DMS53 treated with DMSO at 0.1 percent for 48 hours (cell line): ENCODE measurements around the gene COL27A1.

Source experiments
- DNase-seq: peaks from one replicate; lab custom pipeline; 2025; ENCODE audit not compliant: unreplicated experiment; lab: John Stamatoyannopoulos, UW

COL27A1 gene

GRCh38 chr9:114281473-114282103, 126.3 kb downstream of the COL27A1 start:
- no peak for DNase-seq

GRCh38 chr9:114282104-114282485, 126.8 kb downstream of the COL27A1 start:
- no peak for DNase-seq

- no peak for DNase-seq
Observed at GRCh38 chr9:114282507-114282906, 127.2 kb downstream of the COL27A1 start.

- DNase-seq = no peak
Observed at GRCh38 chr9:114282926-114283325, 127.6 kb downstream of the COL27A1 start.

- DNase-seq = no peak
Observed at GRCh38 chr9:114283551-114284111, 128.3 kb downstream of the COL27A1 start.

GRCh38 chr9:114284316-114285060, 129.2 kb downstream of the COL27A1 start:
- no peak for DNase-seq

GRCh38 chr9:114285166-114285867, 130.0 kb downstream of the COL27A1 start:
- no peak for DNase-seq

- no peak for DNase-seq
Observed at GRCh38 chr9:114286146-114286679, 130.9 kb downstream of the COL27A1 start.

- DNase-seq = peak; percentile 36
Observed at GRCh38 chr9:114287001-114287762, 131.8 kb downstream of the COL27A1 start.

- no peak for DNase-seq
Observed at GRCh38 chr9:114287763-114288192, 132.4 kb downstream of the COL27A1 start.

- no peak for DNase-seq
Observed at GRCh38 chr9:114288193-114289091, 133.1 kb downstream of the COL27A1 start.

- no peak for DNase-seq
Observed at GRCh38 chr9:114289106-114289505, 133.8 kb downstream of the COL27A1 start.

- no peak for DNase-seq
Observed at GRCh38 chr9:114289571-114290481, 134.5 kb downstream of the COL27A1 start.

GRCh38 chr9:114290561-114290986, 135.2 kb downstream of the COL27A1 start:
- no peak for DNase-seq

- DNase-seq = no peak
Observed at GRCh38 chr9:114291064-114291474, 135.7 kb downstream of the COL27A1 start.

- DNase-seq = no peak
Observed at GRCh38 chr9:114291886-114292590, 136.7 kb downstream of the COL27A1 start.

GRCh38 chr9:114294664-114295063, 139.3 kb downstream of the COL27A1 start:
- no peak for DNase-seq

GRCh38 chr9:114296338-114296737, 141.0 kb downstream of the COL27A1 start:
- DNase-seq = no peak
